Bronchial epithelial cell (primary cell): ENCODE measurements around the gene DHX35. TPM values are rescaled to one million over a fixed set of nuclear protein-coding genes. Genes with fewer than 3 reads are reported as not detected.

Experiments
- DNase-seq: peaks from one replicate; pipeline ENCODE4 v3.0.0-alpha.2; 2010; ENCODE audit warnings: low read depth
- FAIRE-seq: peaks from 2 replicates; lab custom pipeline; 2011; peaks lifted over from hg19 to GRCh38; lab: Jason Lieb, UNC
- H3K27me3 ChIP-seq: 2 replicates; pipeline ENCODE4 v1.5.1; 2011; ENCODE audit warnings: low read length; ENCODE audit not compliant: control insufficient read depth, insufficient read depth
- H3K36me3 ChIP-seq: 2 replicates; pipeline ENCODE4 v1.5.1; 2011; ENCODE audit warnings: low read length; ENCODE audit not compliant: control insufficient read depth, insufficient read depth
- H3K4me3 ChIP-seq: 2 replicates; pipeline ENCODE4 v1.5.1; 2011; ENCODE audit warnings: mild to moderate bottlenecking, low read depth, low read length, control low read depth
- total RNA-seq: library from RNA; depleted of rRNA; stranded (reverse); fragments of >200 nt; gene quantifications from 2 replicates; pipeline ENCODE4 v1.2.1, GENCODE V29; 2014
- TF ChIP-seq, protein P1 (sequence below): IDR thresholded peaks from 2 replicates; pipeline ENCODE4 v1.5.1; 2011; ENCODE audit warnings: mild to moderate bottlenecking, moderate library complexity, low read length, control low read depth, inconsistent platforms; ENCODE audit not compliant: insufficient read depth, severe bottlenecking

DHX35 gene
- total RNA-seq, 1 donor from 2014 or later = 8.2 TPM

DNA sequence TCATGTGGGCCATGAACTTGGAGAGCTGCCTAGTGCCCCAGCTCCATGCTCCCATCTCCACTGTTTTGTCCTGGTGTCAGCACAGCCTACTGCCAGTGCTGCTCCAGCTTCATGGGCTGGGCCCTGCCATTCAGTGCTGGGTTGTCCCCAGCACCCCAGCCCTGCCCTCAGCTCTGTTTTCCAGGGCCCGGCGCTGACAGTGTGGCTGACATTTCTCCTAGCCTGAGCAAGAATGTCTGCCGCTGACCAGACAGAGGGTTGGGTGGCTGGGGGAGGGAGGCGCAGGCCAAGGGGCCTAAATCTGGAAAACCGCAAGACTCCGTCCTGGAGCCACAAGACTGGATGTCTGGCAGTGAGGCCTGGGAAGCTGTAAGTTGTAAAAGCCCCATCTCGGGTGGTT lies 78.9 kb downstream of the DHX35 start:
- Histone ChIP-seq H3K36me3 (peaks cover 14% of the 10 kb centered on the region), H3K27me3 (no peaks in the 10 kb centered on the region), H3K4me3 (no peak overlapping the region)
- no peak for FAIRE-seq
- DNase-seq = no peak
- TF ChIP-seq, protein P1, sequence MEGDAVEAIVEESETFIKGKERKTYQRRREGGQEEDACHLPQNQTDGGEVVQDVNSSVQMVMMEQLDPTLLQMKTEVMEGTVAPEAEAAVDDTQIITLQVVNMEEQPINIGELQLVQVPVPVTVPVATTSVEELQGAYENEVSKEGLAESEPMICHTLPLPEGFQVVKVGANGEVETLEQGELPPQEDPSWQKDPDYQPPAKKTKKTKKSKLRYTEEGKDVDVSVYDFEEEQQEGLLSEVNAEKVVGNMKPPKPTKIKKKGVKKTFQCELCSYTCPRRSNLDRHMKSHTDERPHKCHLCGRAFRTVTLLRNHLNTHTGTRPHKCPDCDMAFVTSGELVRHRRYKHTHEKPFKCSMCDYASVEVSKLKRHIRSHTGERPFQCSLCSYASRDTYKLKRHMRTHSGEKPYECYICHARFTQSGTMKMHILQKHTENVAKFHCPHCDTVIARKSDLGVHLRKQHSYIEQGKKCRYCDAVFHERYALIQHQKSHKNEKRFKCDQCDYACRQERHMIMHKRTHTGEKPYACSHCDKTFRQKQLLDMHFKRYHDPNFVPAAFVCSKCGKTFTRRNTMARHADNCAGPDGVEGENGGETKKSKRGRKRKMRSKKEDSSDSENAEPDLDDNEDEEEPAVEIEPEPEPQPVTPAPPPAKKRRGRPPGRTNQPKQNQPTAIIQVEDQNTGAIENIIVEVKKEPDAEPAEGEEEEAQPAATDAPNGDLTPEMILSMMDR = no peak

DNA sequence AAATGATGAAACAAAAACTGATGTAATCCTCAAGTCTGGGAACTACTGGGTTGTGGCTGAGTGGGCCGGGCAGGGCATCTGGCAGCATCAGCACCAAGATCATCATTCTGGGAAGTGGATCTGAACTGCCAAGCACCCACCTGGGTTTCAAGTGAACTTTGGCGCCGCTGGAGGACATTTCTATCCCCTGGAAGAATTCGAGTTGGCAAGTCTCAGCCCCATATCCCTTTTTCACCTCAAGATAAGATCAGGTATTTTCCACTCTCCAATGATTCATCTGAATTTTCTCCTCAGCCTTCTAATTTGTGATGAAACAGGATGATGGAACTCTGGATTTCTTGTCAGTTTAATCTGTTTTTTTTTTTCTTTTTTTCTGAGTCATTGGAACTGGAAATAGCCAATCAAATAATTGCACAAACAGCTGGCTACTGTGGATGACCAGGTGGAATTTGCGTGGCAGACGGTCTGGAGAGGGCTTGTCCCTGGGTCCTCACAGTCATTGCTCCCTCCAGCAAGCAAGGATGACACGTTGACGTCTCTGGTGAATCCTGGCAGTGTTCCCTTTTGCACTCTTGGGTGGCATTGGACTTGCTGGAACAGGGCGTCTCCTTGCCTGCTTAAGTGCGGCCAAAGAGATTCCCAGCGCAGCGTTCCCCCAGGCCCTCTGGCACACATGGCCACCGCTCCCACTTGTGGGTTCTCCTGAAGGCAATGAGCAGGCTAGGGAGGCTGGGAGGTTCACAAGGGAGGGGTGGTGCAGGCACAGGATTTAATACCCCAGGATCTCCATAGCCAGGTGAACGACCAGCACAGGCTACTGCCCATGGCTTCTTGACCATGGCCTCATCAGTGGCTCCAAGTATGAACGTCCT lies 80.4 kb downstream of the DHX35 start:
- H3K27me3 ChIP-seq = no peaks in the 10 kb centered on the region
- FAIRE-seq (no peak), DNase-seq (no peak)
- peaks cover 12% of the 10 kb centered on the region for H3K36me3 ChIP-seq
- TF ChIP-seq, protein P1 = no peak
- no peak overlapping the region for H3K4me3 ChIP-seq

DNA sequence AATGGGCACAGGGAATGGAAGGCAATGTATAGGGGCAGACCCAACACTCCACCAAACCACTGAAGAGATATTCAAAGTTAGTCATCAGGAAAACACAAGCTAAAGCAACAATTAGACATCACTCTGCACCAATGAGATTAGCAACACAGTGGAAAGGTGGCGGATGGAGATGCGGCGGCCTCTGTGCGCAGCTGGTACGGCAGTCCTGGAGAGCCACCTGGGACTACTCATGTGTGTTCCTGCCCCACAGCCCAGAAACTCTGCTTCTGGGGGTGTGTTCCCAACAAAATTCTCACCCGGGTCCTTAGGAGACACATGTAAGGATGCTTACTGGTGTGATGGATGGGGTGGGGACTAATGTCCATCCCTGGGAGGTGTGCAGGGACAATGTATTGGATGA lies 82.4 kb downstream of the DHX35 start:
- no peak overlapping the region for H3K4me3 ChIP-seq
- no peak for FAIRE-seq
- DNase-seq = no peak
- H3K27me3 ChIP-seq = no peaks in the 10 kb centered on the region
- peaks cover 5% of the 10 kb centered on the region for H3K36me3 ChIP-seq
- TF ChIP-seq, protein P1 = no peak

DNA sequence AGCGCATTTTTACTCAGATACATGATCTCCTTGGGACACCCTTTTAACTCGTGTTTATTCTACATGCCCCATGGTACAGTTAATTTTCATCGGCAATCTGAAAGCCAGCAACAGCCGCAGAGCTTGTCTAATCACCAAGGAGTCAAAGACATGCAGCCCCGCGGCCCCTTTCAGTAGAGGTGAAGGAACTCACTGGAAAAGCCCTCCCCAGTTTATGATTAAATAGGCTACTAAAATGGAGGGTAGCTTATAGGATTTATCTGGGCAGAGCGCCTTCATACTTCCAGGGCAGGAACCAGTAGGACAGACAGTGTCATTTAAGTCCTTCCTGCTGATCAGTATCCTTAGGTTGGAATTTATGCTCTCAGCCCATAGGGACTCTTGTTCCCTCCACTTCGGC lies 83.5 kb downstream of the DHX35 start:
- Histone ChIP-seq H3K4me3 (no peak overlapping the region), H3K36me3 (peaks cover 5% of the 10 kb centered on the region), H3K27me3 (no peaks in the 10 kb centered on the region)
- DNase-seq = no peak
- TF ChIP-seq, protein P1 = no peak
- no peak for FAIRE-seq

DNA sequence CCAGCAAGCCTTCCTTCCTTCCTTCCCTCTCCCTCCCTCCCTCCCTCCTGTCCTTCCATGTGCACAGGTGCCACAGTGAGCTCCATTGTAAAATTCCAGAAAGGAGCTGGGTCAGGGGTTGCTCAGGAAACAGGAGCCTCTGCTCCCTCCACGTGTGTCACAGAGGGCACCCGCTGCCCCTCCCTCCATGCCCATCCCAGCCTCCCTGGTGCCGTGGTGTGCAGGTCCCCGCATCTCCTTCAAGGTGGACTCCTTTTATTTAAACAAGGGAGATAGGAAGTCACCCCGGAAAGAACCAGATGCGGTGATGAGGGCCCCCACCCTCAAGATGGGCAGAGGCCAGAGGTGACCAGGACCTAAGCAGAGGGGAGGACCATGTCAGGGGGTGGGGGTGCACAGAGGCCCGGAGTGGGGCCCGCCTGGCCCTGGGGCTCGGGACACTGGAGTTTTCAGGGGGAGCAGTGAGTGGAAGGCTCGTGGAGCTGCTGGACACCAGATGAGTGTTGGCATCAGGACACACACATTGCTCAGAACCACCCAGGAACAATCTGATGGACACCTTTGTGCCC lies 85.4 kb downstream of the DHX35 start:
- no peaks in the 10 kb centered on the region for H3K27me3 ChIP-seq
- DNase-seq (no peak), FAIRE-seq (no peak)
- H3K4me3 ChIP-seq = no peak overlapping the region
- peaks cover 4% of the 10 kb centered on the region for H3K36me3 ChIP-seq
- TF ChIP-seq, protein P1 = no peak
